SK-N-SH (cell line): ENCODE measurements around the gene MED26. TPM values are rescaled to one million over a fixed set of nuclear protein-coding genes. Genes with fewer than 3 reads are reported as not detected.

Source experiments
- CTCF ChIA-PET: fragments of 300-600, 350-600 bp; formaldehyde crosslinking; extraction: SDS; loops from one replicate; lab custom pipeline; 2021; lab: Yijun Ruan, JAX
- POLR2A ChIA-PET: fragments of 350-600 bp; sonication (Branson Sonifier 250); formaldehyde crosslinking; extraction: SDS; loops from one replicate; lab custom pipeline; 2020; ENCODE audit warnings: antibody characterized with exemption, inconsistent platforms; lab: Yijun Ruan, JAX
- DNase-seq: peaks from one replicate; pipeline ENCODE4 v3.0.0; 2012
- H2AFZ ChIP-seq: fragments of 200-600 bp; sonication (generic); 2 replicates; pipeline ENCODE4 v1.8.1; 2016; ENCODE audit warnings: antibody characterized with exemption, mild to moderate bottlenecking, low read depth
- H3F3A ChIP-seq: fragments of 200-600 bp; sonication (generic); replicated peaks from 2 replicates; pipeline ENCODE3; 2016; ENCODE audit warnings: antibody characterized with exemption, mild to moderate bottlenecking; ENCODE audit not compliant: insufficient read depth
- H3K27ac ChIP-seq, 2 experiments: fragments of 200-500 bp in 1 of 2; fragments of 200-600 bp in 1 of 2; sonication (Bioruptor generic) in 1 of 2; sonication (generic), shearing (Covaris generic) in 1 of 2; 2 replicates each; pipeline versions ENCODE4 v1.5.1 to v1.6.1; 2014 to 2016; ENCODE audit warnings: low read depth in 2 of 2, inconsistent platforms in 1 of 2, low read length in 1 of 2, mild to moderate bottlenecking in 1 of 2, mixed read lengths in 1 of 2
- H3K27me3 ChIP-seq: fragments of 200-600 bp; sonication (generic), shearing (Covaris generic); 2 replicates; pipeline ENCODE4 v1.6.1; 2016; ENCODE audit warnings: mixed run types; ENCODE audit not compliant: insufficient read depth
- H3K36me3 ChIP-seq, 2 experiments: fragments of 200-500 bp in 1 of 2; fragments of 200-600 bp in 1 of 2; sonication (Bioruptor generic) in 1 of 2; sonication (generic) in 1 of 2; replicated peaks in 1 of 2; 2 replicates each; pipeline versions ENCODE3 to v1.5.1; 2014 to 2016; ENCODE audit warnings: low read length in 1 of 2, mild to moderate bottlenecking in 1 of 2; ENCODE audit not compliant: insufficient read depth in 2 of 2, control insufficient read depth in 1 of 2
- H3K4me1 ChIP-seq, 2 experiments: fragments of 200-500 bp in 1 of 2; fragments of 200-600 bp in 1 of 2; sonication (Bioruptor generic) in 1 of 2; sonication (generic), shearing (Covaris generic) in 1 of 2; 2 replicates each; pipeline versions ENCODE4 v1.5.1 to v1.6.1; 2014 to 2016; ENCODE audit warnings: low read depth in 1 of 2, low read length in 1 of 2, mixed run types in 1 of 2; ENCODE audit not compliant: insufficient read depth in 2 of 2, control insufficient read depth in 1 of 2
- H3K4me2 ChIP-seq: fragments of 200-600 bp; sonication (generic), shearing (Covaris generic); 2 replicates; pipeline ENCODE4 v1.6.1; 2017; ENCODE audit warnings: mixed run types
- H3K4me3 ChIP-seq, 2 experiments: fragments of 200-500 bp in 1 of 2; fragments of 200-600 bp in 1 of 2; sonication (Bioruptor generic) in 1 of 2; sonication (generic), shearing (Covaris generic) in 1 of 2; 2 replicates each; pipeline versions ENCODE4 v1.5.1 to v1.8.1; 2014 to 2016; ENCODE audit warnings: low read depth in 2 of 2, inconsistent platforms in 1 of 2, low read length in 1 of 2, mild to moderate bottlenecking in 1 of 2, mixed read lengths in 1 of 2, moderate library complexity in 1 of 2
- H3K79me2 ChIP-seq: fragments of 200-600 bp; sonication (generic); 2 replicates; pipeline ENCODE4 v1.8.1; 2017; ENCODE audit warnings: mild to moderate bottlenecking; ENCODE audit not compliant: insufficient read depth
- H3K9ac ChIP-seq: fragments of 200-600 bp; sonication (generic); 2 replicates; pipeline ENCODE4 v1.6.1; 2017; ENCODE audit warnings: mixed run types
- H3K9me2 ChIP-seq: fragments of 200-600 bp; sonication (generic); 2 replicates; pipeline ENCODE4 v1.6.1; 2017; ENCODE audit warnings: mixed run types
- H3K9me3 ChIP-seq: fragments of 200-600 bp; sonication (generic); 2 replicates; pipeline ENCODE4 v1.6.1; 2017; ENCODE audit warnings: mixed run types, mild to moderate bottlenecking, moderate library complexity
- H4K20me1 ChIP-seq: fragments of 200-600 bp; sonication (generic); 2 replicates; pipeline ENCODE4 v1.6.1; 2017; ENCODE audit warnings: mild to moderate bottlenecking, mixed run types; ENCODE audit not compliant: insufficient read depth
- CHD2 ChIP-seq: fragments of 150-350 bp; IDR thresholded peaks from 2 replicates; pipeline ENCODE4 v1.6.1; 2018; ENCODE audit warnings: low read length; ENCODE audit not compliant: partially characterized antibody
- EZH2phosphoT487 ChIP-seq: fragments of 200-600 bp; sonication (generic); IDR thresholded peaks from 2 replicates; pipeline ENCODE4 v1.6.1; 2017; ENCODE audit warnings: low read depth, mixed run types, mild to moderate bottlenecking, antibody characterized with exemption, moderate library complexity, borderline replicate concordance
- FOXJ3 ChIP-seq: sonication (generic); formaldehyde crosslinking; IDR thresholded peaks from 2 replicates; pipeline ENCODE4 v1.5.1; 2020; ENCODE audit warnings: mild to moderate bottlenecking, missing genetic modification reagents
- GATA2 ChIP-seq: sonication (generic); formaldehyde crosslinking; IDR thresholded peaks from 2 replicates; pipeline ENCODE4 v1.5.0; 2020; ENCODE audit warnings: mild to moderate bottlenecking, missing genetic modification reagents
- NFIC ChIP-seq: IDR thresholded peaks from 2 replicates; pipeline ENCODE4 v1.4.0; 2012; ENCODE audit warnings: borderline replicate concordance
- POLR2AphosphoS5 ChIP-seq: IDR thresholded peaks from 2 replicates; pipeline ENCODE4 v1.6.1; 2012; ENCODE audit warnings: low read depth, low read length
- RXRA ChIP-seq: IDR thresholded peaks from 2 replicates; pipeline ENCODE4 v1.4.0; 2012; ENCODE audit warnings: low read depth, mild to moderate bottlenecking, borderline replicate concordance
- SMC3 ChIP-seq: IDR thresholded peaks from 2 replicates; pipeline ENCODE4 v1.6.1; 2012; ENCODE audit warnings: low read depth, low read length, improper control_type of control experiment
- TAF1 ChIP-seq: IDR thresholded peaks from 2 replicates; pipeline ENCODE4 v1.6.1; 2012; ENCODE audit warnings: low read depth, mild to moderate bottlenecking, low read length, moderate library complexity, borderline replicate concordance
- TCF12 ChIP-seq: IDR thresholded peaks from 2 replicates; pipeline ENCODE4 v1.4.0; 2012
- WGBS: methylation state at CpG from one replicate; pipeline ENCODE4 v1.1.6; 2017; ENCODE audit warnings: low lambda C conversion rate; 5-methylcytosine and 5-hydroxymethylcytosine counted together
- polyA plus RNA-seq, 3 experiments: library from polyadenylated mRNA; depleted of rRNA; stranded (reverse); fragments of >200 nt; gene quantifications; 2 replicates each; pipeline ENCODE4 v1.2.3, GENCODE V29; 2012
- TF ChIP-seq, protein P1 (sequence below): fragments of 150-350 bp; IDR thresholded peaks from 2 replicates; pipeline ENCODE4 v1.6.1; 2016; ENCODE audit warnings: mild to moderate bottlenecking, low read depth, low read length
- TF ChIP-seq, protein P2 (sequence below): IDR thresholded peaks from 2 replicates; pipeline ENCODE4 v1.4.0; 2012; ENCODE audit warnings: low read depth
- TF ChIP-seq, protein P3 (sequence below): fragments of 200-600 bp; sonication (generic); IDR thresholded peaks from 2 replicates; pipeline ENCODE4 v1.6.1; 2017; ENCODE audit warnings: antibody characterized with exemption, mild to moderate bottlenecking, moderate library complexity
- TF ChIP-seq, protein P4 (sequence below): IDR thresholded peaks from 2 replicates; pipeline ENCODE4 v1.4.0; 2012; ENCODE audit warnings: low read depth, borderline replicate concordance

MED26 gene
- polyA plus RNA-seq, 1 of the 3 experiments (the other 2 are of a cell fraction), result 3.5 TPM

DNA sequence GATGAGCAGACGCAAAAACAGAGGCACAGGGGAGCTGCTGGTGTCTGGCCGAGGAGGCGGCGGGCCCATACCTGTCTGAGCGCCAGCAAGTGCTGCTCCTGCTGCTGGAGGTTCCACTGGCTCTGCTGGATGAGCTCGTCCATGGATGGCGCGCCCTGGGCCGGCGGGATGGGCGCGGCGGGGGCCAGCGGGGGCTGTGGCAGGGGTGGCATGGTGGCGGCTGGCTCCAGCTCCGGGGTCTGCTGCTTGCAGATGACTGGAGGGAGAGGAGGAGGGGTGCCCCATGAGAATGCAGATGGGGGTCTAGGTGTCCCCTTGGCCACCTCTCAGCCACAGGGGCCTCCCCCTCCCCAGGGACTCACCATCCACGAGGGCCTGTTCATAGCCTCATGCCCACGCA is 92.6 kb downstream of the MED26 start:
- TF ChIP-seq GATA2 (CRISPR knock-in tag) (no peak), TAF1 (no peak), NFIC (no peak), FOXJ3 (CRISPR knock-in tag) (no peak), SMC3 (no peak), RXRA (no peak), POLR2AphosphoS5 (no peak), TCF12 (no peak), EZH2phosphoT487 (no peak), CHD2 (no peak)
- TF ChIP-seq, protein P1, sequence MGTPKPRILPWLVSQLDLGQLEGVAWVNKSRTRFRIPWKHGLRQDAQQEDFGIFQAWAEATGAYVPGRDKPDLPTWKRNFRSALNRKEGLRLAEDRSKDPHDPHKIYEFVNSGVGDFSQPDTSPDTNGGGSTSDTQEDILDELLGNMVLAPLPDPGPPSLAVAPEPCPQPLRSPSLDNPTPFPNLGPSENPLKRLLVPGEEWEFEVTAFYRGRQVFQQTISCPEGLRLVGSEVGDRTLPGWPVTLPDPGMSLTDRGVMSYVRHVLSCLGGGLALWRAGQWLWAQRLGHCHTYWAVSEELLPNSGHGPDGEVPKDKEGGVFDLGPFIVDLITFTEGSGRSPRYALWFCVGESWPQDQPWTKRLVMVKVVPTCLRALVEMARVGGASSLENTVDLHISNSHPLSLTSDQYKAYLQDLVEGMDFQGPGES, result no peak
- TF ChIP-seq, protein P2, sequence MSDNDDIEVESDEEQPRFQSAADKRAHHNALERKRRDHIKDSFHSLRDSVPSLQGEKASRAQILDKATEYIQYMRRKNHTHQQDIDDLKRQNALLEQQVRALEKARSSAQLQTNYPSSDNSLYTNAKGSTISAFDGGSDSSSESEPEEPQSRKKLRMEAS, result no peak
- TF ChIP-seq, protein P3, sequence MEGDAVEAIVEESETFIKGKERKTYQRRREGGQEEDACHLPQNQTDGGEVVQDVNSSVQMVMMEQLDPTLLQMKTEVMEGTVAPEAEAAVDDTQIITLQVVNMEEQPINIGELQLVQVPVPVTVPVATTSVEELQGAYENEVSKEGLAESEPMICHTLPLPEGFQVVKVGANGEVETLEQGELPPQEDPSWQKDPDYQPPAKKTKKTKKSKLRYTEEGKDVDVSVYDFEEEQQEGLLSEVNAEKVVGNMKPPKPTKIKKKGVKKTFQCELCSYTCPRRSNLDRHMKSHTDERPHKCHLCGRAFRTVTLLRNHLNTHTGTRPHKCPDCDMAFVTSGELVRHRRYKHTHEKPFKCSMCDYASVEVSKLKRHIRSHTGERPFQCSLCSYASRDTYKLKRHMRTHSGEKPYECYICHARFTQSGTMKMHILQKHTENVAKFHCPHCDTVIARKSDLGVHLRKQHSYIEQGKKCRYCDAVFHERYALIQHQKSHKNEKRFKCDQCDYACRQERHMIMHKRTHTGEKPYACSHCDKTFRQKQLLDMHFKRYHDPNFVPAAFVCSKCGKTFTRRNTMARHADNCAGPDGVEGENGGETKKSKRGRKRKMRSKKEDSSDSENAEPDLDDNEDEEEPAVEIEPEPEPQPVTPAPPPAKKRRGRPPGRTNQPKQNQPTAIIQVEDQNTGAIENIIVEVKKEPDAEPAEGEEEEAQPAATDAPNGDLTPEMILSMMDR, result no peak
- TF ChIP-seq, protein P4, sequence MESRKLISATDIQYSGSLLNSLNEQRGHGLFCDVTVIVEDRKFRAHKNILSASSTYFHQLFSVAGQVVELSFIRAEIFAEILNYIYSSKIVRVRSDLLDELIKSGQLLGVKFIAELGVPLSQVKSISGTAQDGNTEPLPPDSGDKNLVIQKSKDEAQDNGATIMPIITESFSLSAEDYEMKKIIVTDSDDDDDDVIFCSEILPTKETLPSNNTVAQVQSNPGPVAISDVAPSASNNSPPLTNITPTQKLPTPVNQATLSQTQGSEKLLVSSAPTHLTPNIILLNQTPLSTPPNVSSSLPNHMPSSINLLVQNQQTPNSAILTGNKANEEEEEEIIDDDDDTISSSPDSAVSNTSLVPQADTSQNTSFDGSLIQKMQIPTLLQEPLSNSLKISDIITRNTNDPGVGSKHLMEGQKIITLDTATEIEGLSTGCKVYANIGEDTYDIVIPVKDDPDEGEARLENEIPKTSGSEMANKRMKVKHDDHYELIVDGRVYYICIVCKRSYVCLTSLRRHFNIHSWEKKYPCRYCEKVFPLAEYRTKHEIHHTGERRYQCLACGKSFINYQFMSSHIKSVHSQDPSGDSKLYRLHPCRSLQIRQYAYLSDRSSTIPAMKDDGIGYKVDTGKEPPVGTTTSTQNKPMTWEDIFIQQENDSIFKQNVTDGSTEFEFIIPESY, result no peak
- Histone ChIP-seq H3K79me2 (peaks cover 73% of the 10 kb centered on the region), H3F3A (no peaks in the 10 kb centered on the region), H3K4me3 (no peak overlapping the region), H4K20me1 (peaks cover 57% of the 10 kb centered on the region), H3K4me2 (no peak overlapping the region), H3K4me1 (peaks cover 0 to 2% of the 10 kb centered on the region in 2 experiments; a peak in 2 of 4 replicates), H3K36me3 (peaks cover 21 to 61% of the 10 kb centered on the region in 2 experiments), H3K27ac (no peak overlapping the region), H3K9ac (no peak overlapping the region), H3K27me3 (no peaks in the 10 kb centered on the region), H3K9me3 (no peaks in the 10 kb centered on the region), H2AFZ (no peak overlapping the region), H3K9me2 (no peaks in the 10 kb centered on the region)
- ChIA-PET CTCF (interaction anchor here (1.2 kb wide), 1 partner anchor 18 kb away, joined by 3 read pairs; no protein-coding TSS in a partner anchor), POLR2A (interaction anchor here (1.2 kb wide), 1 partner anchor 17 kb away, joined by 5 read pairs; no protein-coding TSS in a partner anchor)
- DNase-seq, result no peak
- WGBS, result 94% methylated on average over 6 of the region's 18 CpGs
